HG03064 (cell line): ENCODE measurements around the gene IL5.
"Not testable (repeated sequence)": the region's sequence is repeated elsewhere in the genome, so short reads cannot be mapped to it uniquely, and the experiment has no call there.

Experiments
- ATAC-seq: cut with Tn5 transposase; IDR thresholded peaks from one replicate; pipeline ENCODE4 v1.9.1; 2021; ENCODE audit warnings: low read depth; ENCODE audit not compliant: unreplicated experiment

Gene IL5

DNA sequence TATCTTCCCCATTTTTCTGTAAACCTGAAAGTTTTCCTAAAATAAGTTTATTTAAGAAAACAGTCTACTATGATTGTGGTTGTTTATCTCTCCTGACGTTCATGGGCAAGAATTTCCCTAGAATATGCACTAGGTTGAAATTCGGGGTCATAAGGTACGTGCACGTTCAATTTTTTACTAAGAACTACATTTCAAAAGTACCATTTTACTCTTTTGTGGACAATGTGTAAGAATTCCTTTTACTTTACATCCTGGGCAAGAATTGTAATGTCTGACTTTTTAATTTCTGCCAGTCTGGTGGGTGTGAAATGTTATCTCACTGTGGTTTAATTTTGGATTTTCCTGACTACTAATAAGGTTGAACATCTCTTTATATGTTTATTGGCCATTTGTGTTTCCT lies 12.4 kb downstream of the IL5 start:
- ATAC-seq = no peak

DNA sequence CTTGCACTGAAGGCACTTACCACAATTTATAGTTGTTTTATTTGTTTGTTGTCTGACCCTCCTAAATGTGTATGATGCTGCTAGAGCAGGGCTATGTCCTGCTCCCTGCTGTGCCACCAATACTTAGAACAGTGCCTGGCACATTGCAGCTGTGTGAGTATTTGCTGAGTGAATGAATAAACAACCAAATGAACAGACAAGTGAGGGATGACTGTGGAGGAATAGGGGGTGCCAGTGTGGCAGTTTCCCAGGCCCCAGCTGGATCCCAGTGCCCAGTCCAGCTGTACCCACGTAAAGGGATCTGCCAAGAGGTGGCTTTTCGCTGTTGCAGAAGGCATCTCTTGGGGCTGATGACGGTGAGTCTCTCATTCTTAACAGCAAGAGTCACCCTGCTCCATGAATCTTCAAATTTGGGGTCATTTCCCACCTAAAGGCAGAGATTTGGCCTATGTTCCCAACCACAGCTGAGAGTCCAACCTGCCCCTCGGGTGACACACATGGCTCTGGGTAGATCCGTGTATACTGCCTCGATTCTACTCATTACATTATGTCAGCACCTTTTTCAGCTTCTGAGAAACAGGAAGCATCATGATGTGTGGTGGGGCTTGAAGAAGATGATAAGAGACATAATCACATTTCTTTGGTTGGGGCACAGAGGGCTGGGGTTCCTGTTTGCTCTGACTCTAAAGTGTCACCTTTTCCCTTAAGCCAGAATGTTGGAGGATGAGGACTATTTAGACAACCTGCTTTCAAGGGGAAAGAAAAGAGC lies 14.3 kb downstream of the IL5 start:
- no peak for ATAC-seq

DNA sequence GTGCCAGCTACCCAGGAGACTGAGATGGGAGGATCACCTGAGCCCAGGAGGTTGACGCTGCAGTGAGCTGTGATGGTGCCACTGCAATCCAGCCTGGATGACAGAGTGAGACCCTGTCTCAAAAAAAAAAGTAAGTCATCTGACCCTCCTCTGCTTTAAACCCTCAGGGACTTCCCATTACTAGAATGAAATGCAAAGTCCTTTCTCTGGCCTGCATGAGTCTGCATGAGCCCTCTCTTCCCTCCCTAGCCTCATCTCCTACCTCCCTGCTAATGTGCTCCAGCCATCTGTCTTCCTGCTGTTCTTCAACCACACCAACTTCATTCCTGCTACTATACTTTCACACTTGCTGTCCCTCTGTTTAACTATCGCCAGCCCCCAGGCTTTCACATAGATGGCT lies 15.3 kb downstream of the IL5 start:
- ATAC-seq = no peak

DNA sequence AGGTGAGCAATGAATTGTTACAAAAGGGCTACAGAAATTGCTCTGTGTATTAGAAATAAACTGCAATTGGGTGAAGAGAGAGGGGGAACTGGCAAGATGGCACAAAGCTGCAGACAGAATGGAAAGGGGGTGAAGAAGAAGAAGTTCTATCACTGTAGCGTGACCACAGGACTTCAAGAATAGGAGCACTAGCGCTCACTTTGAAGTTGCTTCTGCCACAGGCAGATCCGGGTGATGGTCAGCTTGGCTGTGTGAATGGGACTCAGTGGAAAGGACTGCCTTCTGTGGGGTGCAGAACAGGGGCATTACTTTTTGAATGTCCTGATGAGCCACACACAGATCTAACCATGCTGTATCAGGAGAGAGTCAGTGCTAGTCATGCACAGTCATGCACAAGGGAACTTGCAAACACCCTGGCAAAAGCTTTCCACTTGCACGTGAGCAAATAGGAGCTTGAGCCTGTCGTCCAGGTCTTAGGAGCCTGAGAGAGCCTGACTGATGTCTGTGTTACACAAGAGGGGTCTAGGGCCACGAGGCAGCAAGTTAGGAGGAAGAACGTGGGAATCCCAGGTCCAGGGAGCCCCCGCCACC lies 16.3 kb downstream of the IL5 start:
- no peak for ATAC-seq

DNA sequence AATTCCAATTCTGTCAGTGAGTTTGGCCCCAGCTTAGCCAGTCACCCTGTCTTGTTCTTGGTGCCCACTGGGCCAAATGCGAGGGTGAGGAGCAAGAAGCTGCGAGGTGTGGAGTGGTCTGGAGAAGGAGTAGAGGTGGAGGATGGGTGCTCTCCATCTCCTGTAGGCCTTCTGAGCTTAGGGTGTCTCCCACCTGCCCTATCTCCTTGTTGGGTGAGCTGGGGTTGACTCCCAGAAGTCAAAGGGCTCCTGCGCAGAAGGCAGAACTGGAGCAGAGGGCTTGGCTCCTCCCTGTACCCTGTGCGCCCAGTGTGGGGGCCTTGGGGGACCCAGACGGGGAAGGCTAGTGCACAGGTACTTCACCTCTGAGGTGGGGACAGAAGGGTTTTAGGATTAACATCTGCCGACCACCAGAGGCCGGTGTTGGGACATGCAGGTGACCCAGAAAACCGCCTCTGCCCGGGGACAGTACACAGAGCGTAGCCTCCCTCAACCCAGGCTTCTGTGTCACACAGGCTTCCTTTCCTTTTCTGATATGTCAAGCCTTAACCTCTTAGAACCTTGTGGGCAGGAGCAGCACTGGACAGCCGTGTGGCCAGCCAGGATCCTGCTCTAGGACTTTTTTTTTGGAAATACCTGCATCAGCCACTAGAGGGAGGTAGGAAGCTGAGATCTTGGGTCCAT lies 16.9 kb downstream of the IL5 start:
- no peak for ATAC-seq

DNA sequence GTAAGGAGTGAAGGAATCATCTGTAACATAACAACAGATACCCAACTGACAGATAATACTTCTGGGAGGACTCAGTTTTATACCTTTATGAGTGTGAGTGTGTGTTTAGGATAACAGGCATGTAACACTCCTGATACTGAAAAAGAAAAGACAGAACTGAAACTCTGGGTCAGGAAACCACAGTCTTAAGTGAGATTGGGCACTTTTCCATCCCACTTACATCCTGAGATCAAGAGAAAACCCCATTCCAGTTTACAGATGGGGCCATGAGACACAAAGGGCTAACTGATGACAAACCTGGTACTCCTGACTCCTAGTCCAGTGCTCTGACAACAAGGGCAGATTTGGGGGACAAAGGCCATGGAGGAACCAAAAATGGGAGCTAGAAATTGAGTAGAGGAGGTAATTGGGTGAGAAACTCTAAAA lies 18.0 kb downstream of the IL5 start:
- ATAC-seq = peak; percentile 66

DNA sequence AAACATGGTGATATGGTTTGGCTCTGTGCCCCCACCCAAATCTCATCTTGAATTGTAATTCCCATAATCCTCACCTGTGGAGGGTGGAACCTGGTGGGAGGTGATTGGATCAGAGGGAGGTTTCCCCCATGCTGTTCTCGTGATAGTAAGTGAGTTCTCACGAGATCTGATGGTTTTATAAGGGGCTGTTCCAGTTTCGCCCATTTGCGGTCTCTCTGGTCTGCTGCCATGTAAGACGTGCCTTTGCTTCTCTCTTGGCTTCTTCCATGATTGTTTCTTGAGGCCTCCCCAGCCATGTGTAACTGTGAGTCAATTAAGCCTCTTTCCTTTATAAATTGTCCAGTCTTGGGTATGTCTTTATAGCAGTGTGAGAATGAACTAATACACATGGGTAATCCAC lies 18.4 kb downstream of the IL5 start:
- ATAC-seq = not testable (repeated sequence)

DNA sequence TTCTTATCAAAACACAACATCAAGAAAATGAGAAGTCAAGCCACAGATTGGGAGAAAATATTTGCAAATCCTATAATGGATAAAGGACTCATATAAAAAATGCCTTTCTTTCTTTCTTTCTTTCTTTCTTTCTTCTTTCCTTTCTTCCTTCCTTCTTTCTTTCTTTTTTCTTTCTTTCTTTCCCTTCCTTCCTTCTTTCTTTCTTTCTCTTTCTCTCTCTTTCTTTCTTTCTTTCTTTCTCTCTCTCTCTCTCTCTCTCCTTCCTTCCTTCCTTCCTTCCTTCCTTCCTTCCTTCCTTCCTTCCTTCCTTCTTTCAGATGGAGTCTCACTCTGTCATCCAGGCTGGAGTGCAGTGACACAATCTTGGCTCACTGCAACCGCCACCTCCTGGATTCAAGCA lies 21.3 kb downstream of the IL5 start:
- not testable (repeated sequence) for ATAC-seq

- ATAC-seq = not testable (repeated sequence)
These were observed 29.5 kb downstream of the IL5 start for GRCh38 chr5:132513618-132514336.

DNA sequence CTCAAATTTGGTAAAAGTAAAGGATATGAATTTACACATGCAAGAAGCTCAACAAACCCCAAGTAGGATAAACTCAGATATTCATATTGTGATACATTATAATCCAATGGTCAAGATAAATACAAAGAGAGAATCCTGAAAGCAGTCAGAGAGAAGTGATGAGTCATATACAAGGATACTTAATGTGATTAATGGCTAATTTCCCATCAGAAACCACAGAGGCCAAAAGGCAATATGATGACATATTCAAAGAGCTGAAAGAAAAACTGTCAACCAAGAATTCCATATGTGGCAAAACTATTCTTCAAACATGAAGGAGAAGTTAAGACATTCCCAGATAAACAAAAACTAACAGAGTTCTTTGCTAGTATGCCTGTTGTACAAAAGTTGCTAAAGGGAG lies 33.2 kb downstream of the IL5 start:
- ATAC-seq = no peak

DNA sequence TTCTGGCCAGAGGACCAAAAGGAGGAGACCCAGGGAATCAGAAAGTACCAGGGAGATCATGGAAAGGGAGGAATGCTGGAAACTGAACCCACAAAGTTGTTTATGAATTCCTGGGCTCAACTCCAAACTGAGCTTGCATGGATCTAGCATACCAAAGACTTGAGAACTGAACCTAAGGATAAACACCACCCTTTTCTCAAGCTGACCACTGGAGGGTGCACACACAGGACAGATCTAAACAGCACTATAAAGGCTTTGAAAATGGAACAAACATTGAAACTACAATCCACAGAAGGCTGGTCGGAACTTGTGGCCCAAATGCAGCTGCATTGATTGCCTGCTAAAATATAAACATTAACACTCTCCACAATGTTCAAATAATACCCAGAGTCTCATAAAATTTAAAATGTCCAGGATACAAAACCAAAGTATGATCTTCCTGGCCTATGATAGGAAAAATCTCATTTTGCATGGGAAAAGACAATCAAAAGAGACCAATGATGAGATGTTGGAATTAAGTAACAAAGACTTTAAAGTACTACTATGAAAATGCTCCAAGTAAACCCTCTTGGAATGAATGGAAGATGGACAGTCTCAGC lies 37.1 kb downstream of the IL5 start:
- peak; percentile 53 for ATAC-seq

- no peak for ATAC-seq
These were observed 37.7 kb downstream of the IL5 start for GRCh38 chr5:132505641-132506040.

DNA sequence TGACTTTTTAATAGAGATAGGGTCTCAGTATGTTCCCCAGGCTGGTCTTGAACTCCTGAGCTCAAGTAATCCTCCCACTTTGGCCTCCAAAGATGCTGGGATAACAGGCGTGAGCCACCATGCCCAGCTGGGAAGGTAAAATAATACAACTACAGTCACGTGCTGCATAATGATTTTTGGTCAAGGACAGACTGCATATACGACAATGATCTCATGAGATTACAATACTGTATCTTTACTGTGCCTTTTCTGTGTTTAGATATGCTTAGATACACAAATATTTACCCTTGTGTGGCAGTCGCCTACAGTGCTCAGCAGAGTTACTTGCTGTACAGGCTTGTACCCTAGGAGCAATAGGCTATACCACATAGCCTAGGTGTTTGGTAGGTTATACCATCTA lies 38.6 kb downstream of the IL5 start:
- no peak for ATAC-seq

GRCh38 chr5:132503244-132503643 lies 40.1 kb downstream of the IL5 start:
- no peak for ATAC-seq

DNA sequence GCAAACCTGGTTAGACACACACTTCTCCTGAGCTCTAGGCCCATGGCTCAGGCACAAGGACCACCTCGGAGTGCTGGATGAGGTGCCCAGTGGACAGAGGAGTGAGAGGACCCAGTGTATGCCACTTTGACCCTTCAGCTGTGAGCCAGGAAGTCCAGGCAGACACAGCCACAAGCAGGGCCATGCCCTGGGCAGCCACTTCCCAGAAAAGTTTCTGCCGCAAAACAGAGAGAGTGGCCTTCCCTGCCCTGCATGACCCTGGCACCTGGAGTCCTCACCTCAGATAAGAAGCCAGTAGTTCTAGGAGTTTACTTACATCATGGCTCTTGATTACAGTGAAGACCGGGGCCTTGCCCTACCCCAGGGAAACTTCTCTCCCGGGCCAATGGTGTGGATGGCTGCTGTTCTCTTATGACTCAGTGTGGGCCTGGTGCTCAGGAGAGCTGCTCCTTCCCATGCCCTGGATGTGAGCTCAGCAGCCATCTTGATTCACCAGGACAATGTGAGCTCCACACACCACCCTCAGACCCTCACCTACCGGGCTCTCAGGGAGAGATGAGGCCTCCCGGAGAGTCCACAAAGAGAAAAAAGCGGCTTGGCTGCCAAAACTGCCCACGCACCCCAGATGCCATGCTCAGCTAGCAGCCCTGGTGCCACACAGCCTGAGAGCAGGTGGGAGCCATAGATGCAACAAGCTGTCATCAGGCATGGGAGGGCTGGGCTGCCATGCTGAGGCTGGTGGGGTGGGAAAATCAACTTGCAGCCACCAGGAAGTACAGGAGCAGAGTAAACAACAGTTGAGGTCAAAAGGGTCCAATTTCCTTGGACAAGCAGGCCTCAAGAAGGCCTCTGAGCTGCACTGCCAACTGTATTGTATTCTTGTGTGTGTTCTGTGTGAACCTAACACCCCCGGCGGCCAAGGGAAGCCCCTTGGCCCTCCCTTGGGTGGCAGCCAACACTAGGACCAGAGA lies 41.1 kb downstream of the IL5 start:
- ATAC-seq = no peak

GRCh38 chr5:132501629-132501956 lies 41.7 kb downstream of the IL5 start:
- ATAC-seq = no peak

- no peak for ATAC-seq
These were observed 42.2 kb downstream of the IL5 start for GRCh38 chr5:132500931-132501628.

DNA sequence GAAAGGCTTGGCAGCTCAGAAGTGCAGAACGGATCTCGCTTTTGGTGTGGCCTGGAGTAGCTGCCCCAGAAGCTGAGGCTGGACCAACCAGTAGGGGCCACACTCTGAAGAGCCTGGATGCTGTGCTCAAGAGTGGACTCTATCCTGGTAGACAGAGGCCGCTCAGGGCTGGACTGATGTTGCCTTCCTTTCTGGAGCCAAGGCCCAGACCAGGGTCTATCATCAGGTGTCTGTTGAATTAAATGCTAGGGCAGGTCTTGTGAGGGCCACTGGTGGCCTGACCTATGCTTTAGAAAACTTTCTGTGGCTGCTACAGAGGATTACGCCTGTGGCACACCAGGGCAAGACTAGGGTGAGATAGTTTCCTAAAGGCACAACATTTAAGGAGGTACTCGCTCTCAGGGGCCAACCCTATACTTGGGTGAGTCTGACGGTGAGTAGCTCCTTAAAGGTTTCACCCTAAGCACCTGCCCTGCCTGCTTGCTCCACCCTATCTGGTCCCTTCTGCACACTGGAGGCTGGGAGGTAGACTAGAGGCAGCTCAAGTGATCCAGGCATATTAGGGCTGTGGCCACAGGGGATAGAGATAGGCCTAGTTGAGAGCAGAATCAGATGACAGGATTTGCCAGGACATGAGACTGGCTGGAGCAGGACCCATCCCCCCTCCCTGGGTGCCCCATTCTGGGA lies 42.9 kb downstream of the IL5 start:
- ATAC-seq = no peak
